ENCODE data around the gene KLC3.
"Not testable (repeated sequence)": the region's sequence is repeated elsewhere in the genome, so short reads cannot be mapped to it uniquely, and the experiment has no call there.

KLC3 gene

GRCh38 chr19:45340232-45340898 is at the start of gene KLC3:
KLC3 (plus strand) TSS chr19:45340750; CDS start chr19:45345542, 4,792 bp downstream.
- DNase-seq = peak; percentile 38

GRCh38 chr19:45291834-45292233 is 48.7 kb upstream of the KLC3 start:
- DNase-seq = no peak

GRCh38 chr19:45293682-45294081 is 46.9 kb upstream of the KLC3 start:
- no peak for DNase-seq

DNA sequence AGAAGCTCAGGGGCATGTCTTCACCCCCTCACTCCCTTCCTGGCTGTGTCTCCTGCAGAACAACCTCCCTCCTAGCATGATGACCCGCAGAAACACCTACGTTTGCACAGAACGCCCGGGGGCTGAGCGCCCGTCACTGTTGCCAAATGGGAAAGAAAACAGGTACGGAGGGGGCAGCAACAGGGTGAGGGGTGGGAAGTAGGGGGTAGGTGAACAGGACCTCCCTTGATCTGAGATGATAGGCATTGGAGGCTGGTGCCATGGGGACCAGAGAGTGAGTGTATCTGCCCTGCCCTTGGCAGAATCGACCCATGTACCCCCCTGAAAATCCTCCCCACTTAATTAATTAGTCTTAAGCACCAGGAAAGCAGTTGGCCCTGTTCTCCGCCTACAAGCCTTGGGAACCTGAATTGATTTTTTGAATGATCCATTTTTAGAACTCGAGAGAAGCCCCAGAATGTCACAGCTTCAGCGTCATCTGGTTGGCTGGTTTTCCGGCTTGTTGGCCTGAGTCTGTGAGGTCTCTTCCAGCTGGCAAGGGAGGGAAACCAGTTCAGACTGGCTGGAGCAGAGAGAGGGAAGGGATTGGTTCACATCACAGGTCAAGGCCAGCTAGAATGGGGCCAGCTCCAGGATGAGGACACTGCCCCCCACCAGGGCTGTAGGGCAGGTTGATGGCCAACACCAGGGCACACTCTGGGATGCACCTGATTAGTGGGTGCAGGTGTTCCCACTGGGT is 46.1 kb upstream of the KLC3 start:
- DNase-seq = no peak

GRCh38 chr19:45295873-45296272 is 44.7 kb upstream of the KLC3 start:
- no peak for DNase-seq

- DNase-seq = no peak
Measured at GRCh38 chr19:45296355-45296754, 44.2 kb upstream of the KLC3 start.

GRCh38 chr19:45297674-45298073 is 42.9 kb upstream of the KLC3 start:
- DNase-seq = no peak

DNA sequence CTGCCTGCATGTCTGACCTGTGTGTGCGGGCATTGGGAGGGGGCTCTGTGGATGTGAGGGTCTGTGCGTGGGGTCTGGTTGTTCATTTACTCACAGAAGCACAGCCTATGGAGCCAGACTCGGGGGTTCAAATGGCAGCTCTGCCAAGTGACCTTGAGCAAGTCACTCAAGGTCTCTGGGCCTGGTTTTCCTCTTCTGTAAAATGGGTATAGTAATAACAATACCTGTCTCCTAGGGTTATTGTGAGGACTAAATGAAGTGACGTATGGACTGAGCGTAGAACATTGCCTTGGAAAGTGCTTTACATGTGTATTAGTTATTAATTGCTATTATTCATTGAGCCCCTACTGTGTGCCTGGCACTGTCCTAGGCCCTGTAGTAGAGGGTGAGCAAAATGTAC is 42.3 kb upstream of the KLC3 start:
- no peak for DNase-seq

GRCh38 chr19:45299719-45300118 is 40.8 kb upstream of the KLC3 start:
- no peak for DNase-seq

- DNase-seq = no peak
Measured at GRCh38 chr19:45302416-45302815, 38.1 kb upstream of the KLC3 start.

- DNase-seq = no peak
Measured at GRCh38 chr19:45303269-45304060, 37.1 kb upstream of the KLC3 start.

DNA sequence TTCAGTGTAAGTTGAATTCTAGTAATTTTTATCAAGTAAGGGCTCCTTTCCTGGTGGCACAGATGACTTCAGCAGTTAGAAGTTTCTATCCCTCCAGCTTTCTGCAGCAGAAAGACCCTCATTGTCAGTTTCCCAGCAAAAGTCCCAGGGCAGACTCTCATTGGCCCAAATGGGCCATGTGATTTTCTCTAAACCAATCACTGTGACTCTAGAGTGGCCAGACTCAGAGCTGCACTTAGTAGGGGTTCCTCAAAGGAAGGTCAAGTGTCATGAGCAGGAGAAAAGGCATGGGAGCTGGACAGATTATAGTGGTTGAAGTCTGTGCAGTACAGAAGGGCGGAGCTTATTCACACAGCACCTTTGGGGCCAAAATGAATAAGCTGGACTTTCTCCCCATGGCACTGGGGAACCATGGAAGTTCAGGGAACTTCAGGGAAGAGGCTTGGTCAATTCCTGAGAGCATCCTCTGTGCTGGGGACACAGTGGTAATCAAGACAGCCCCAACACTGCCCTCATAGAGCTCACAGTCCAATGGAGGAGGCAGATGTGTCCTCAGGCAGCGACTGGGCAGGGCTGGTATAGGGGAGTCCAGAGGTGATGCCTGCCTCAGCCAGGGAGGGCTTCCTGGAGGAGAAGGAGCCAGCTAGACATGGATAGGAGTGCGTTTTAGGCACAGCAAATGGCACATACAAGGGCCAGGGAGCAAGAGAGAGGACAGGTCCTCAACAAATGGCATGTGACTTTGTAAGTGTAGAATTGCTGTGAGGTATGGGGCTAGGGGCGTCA is 36.2 kb upstream of the KLC3 start:
- no peak for DNase-seq

DNA sequence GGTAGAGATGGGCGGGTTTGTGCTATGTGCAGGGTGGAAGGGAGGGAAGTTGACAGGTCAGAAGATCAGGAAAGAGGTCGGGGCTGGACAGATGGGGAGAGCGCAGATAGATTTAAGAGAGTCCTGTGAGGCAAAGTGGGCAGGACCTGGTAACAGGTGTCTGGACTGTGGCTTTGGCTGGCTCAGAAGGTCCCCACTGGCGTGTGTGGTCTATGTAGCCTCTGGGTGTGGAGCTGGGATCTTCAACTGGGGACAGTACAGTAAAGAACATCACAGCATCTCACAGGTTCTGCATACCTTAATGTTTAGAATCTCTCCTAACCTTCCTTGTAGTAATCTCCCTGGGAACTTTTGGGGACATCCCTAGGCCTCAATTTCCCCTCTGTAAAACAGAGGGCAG is 35.5 kb upstream of the KLC3 start:
- DNase-seq = no peak

DNA sequence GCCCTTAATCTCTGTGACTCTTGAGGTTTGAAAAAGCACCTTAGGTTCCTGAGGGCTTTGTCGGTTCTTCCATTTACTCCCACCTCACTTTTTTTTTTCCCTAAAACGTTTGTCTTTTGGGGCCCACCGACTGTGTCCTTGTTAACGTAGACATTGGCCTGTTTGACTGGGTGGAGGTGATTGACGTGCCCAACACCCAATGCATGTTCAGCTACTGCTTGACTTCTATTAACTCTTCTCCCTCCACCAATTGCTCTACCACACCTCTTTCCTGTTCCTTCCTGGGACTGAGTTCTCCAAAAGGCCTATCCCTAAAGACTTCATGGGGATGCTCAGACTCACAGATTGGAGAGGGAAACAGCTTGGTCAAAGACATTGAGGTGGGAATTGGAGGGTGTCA is 35.1 kb upstream of the KLC3 start:
- no peak for DNase-seq

DNA sequence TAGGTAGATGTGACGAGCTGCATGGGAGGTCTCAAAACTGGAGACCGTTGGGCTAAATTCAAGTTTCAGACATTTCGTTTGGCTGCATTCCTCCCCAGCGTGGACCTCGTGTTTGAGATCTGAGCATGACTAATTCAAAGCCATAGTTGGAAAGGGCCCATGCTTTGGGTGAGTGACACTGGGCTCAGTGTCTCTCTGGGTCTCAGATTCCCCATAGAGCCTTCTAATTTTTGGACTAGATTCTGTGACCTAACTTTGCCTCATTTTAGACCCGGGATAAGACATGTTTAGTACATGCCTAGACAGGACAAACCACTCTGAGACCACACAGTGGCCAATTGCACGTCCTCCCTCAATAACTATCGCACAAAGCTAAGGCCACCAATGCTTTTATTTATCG is 34.5 kb upstream of the KLC3 start:
- no peak for DNase-seq

DNA sequence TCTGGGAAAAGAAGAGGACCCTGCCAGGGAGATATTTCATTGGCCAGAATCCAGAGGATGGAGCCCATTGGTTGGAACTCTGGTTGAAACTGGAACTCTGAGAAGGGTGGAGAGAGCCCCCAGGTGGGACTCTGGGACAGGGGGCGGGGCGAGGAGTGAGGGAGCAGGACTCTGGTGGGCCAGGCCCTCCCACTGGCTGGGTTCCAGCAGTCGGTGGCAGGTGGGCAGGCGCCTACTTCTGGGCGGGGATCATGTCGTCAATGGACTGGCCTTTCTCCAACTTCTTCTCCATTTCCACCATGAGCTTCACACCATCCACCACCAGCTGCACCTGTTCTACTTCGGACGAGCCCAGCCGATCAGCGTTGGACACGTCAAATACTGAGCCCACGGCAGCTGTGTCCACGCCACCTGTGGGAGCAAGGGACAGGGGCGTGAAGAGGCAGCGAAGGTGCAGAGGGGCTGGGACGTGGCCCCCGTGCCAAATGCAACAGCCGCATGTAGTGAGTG is 34.0 kb upstream of the KLC3 start:
- no peak for DNase-seq

- DNase-seq = no peak
Measured at GRCh38 chr19:45307361-45307760, 33.2 kb upstream of the KLC3 start.

GRCh38 chr19:45309322-45309721 is 31.2 kb upstream of the KLC3 start:
- DNase-seq = not testable (repeated sequence)

DNA sequence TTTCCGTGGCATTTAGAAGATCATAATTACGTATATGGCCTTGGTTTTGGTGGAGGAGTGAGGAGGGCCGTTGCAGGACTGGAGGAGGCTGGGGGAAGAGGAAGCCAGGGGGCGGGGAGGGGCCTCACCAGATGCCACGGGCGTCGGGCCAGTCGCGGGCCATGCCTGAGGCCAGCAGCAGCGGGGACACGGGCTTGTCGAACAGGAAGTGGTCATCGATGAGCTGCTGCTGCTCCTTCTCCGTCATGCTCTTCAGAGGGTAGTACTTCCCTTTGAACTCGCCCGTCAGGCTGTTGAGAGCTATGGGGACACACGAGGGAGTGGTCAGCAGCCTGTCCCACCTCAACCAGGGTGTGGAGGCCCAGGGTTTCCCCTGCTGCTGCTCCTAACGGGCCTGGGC is 28.9 kb upstream of the KLC3 start:
- no peak for DNase-seq

DNA sequence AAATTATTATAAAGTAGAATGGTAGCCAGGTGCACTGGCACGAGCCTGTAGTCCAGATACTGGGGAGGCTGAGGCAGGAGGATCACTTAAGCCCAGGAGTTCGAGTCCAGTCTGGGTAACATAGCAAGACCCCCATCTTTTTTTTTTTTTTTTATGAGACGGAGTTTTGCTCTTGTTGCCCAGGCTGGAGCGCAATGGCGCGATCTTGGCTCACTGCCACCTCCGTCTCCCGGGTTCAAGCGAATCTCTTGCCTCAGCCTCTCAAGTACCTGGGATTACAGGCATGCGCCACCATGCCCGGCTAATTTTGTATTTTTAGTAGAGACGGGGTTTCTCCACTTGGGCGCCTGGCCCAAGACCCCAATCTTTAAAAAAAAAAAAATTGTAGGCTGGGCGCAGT is 28.3 kb upstream of the KLC3 start:
- DNase-seq = not testable (repeated sequence)

- no peak for DNase-seq
Measured at GRCh38 chr19:45314708-45315245, 25.8 kb upstream of the KLC3 start.

DNA sequence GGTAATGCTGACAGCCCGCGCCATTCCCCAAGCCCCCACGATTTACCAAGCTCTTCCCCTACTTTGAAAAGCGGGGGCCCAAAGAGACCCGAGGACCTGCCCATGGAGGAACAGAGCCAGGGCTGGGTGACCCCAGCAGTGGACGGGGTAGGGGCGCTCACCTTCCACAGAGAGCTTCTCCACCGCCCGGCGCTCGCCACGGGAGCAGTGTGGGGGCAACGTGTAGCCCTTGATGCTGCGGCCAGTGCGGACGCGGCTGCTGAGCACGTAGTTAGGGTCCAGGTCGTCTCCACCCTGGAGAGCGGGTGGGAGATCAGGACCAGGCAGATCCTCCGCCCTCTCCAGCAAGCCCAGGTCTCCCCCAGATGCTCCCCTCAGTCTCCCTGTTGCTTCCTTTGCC is 25.2 kb upstream of the KLC3 start:
- no peak for DNase-seq
